Caco-2 (cell line): ENCODE data around the gene TMEM132A. TPM values are rescaled to one million over a fixed set of nuclear protein-coding genes. Genes with fewer than 3 reads are reported as not detected.

Experiments
- BruUV-seq: library from RNA; stranded (reverse); fragments of 400-500 nt; replicated peaks from 2 replicates; lab custom pipeline; 2021; lab: Mats Ljungman, UMichigan
- CTCF ChIA-PET: fragments of 300-600 bp; sonication (Branson Sonifier 250); formaldehyde crosslinking; loops from one replicate; lab custom pipeline; 2022; ENCODE audit warnings: antibody characterized with exemption; lab: Charles Lee
- POLR2A ChIA-PET: fragments of 300-600 bp; sonication (Branson Sonifier 250); formaldehyde crosslinking; loops from one replicate; lab custom pipeline; 2022; ENCODE audit warnings: antibody characterized with exemption; lab: Charles Lee
- DNase-seq, 2 experiments: peaks; one replicate each; pipeline versions ENCODE4 v3.0.0 to v3.0.0-alpha.2; 2020 to 2022
- H3K27me3 ChIP-seq: replicated peaks from 2 replicates; pipeline ENCODE4 v1.6.0; 2011; ENCODE audit warnings: low read length; ENCODE audit not compliant: control insufficient read depth, insufficient read depth
- H3K36me3 ChIP-seq: 2 replicates; pipeline ENCODE4 v1.5.1; 2011; ENCODE audit warnings: low read length; ENCODE audit not compliant: control insufficient read depth, insufficient read depth
- H3K4me1 ChIP-seq: fragments of 250-450 bp; sonication (Bioruptor Pico); 2 replicates; pipeline ENCODE4 v1.5.1; 2020; ENCODE audit warnings: mild to moderate bottlenecking
- H3K4me3 ChIP-seq: 2 replicates; pipeline ENCODE4 v1.5.1; 2011; ENCODE audit warnings: low read depth, mild to moderate bottlenecking, control low read depth, low read length
- H3K9me3 ChIP-seq: fragments of 250-450 bp; sonication (Bioruptor Pico); 2 replicates; pipeline ENCODE4 v1.5.1; 2020; ENCODE audit warnings: mild to moderate bottlenecking, moderate library complexity
- H3K27ac Mint-ChIP-seq: one replicate; pipeline ENCODE4 v1.8.0; 2022; ENCODE audit warnings: mixed read lengths; ENCODE audit not compliant: unreplicated experiment
- H3K27me3 Mint-ChIP-seq: one replicate; pipeline ENCODE4 v1.8.0; 2022; ENCODE audit warnings: mixed read lengths; ENCODE audit not compliant: insufficient read depth, unreplicated experiment
- H3K36me3 Mint-ChIP-seq: one replicate; pipeline ENCODE4 v1.8.0; 2022; ENCODE audit warnings: mild to moderate bottlenecking, mixed read lengths; ENCODE audit not compliant: insufficient read depth, unreplicated experiment
- H3K4me1 Mint-ChIP-seq: one replicate; pipeline ENCODE4 v1.8.0; 2022; ENCODE audit warnings: low read depth, mixed read lengths; ENCODE audit not compliant: unreplicated experiment
- H3K4me3 Mint-ChIP-seq: one replicate; pipeline ENCODE4 v1.8.0; 2022; ENCODE audit warnings: mild to moderate bottlenecking, moderate library complexity, mixed read lengths; ENCODE audit not compliant: unreplicated experiment
- H3K9me3 Mint-ChIP-seq: one replicate; pipeline ENCODE4 v1.8.0; 2022; ENCODE audit warnings: mixed read lengths; ENCODE audit not compliant: unreplicated experiment
- CTCF ChIP-seq, 2 experiments: fragments of 200-600 bp in 1 of 2; IDR thresholded peaks; 1 replicate in 1 of 2; 2 replicates in 1 of 2; pipeline versions ENCODE4 v1.5.1 to v1.8.0; 2011 to 2022; ENCODE audit warnings: antibody characterized with exemption in 1 of 2, control low read depth in 1 of 2, inconsistent platforms in 1 of 2, low read depth in 1 of 2, low read length in 1 of 2, mild to moderate bottlenecking in 1 of 2, moderate library complexity in 1 of 2; ENCODE audit not compliant: insufficient read depth in 1 of 2, severe bottlenecking in 1 of 2, unreplicated experiment in 1 of 2
- intact Hi-C: fragments of 100-400 bp; cut with micrococcal nuclease; formaldehyde crosslinking; loops from one replicate; pipeline ENCODE4 v1.10.0; 2022; ENCODE audit not compliant: unreplicated experiment
- total RNA-seq: library from RNA; stranded (reverse); gene quantifications from 2 replicates; pipeline ENCODE4 v1.2.3, GENCODE V29; 2022

TMEM132A gene
- total RNA-seq, 1 experiment from 2014 or later = 97.3 TPM

- ChIA-PET CTCF (no interaction called here), POLR2A (no interaction called here)
- intact Hi-C loops = no loop called here
- BruUV-seq = no TSS peak
- H3K4me3 ChIP-seq = no peak overlapping the region
- TF ChIP-seq CTCF (IDR thresholded peaks at IDR 0.05; ENCODE audit: insufficient read depth in 1 of 2, low read depth in 1 of 2, low read length in 1 of 2, severe bottlenecking in 1 of 2, unreplicated experiment in 1 of 2) = no peak
- H3K27me3 ChIP-seq = no peaks in the 10 kb centered on the region; the same call in 1 of the 2 replicates
- Mint-ChIP-seq H3K4me1 (no peaks in the 10 kb centered on the region), H3K4me3 (no peak overlapping the region), H3K9me3 (no peaks in the 10 kb centered on the region), H3K27ac (no peak overlapping the region), H3K27me3 (peaks cover 3% of the 10 kb centered on the region), H3K36me3 (no peaks in the 10 kb centered on the region)
- H3K9me3 ChIP-seq = no peaks in the 10 kb centered on the region
- H3K4me1 ChIP-seq = no peaks in the 10 kb centered on the region
- H3K36me3 ChIP-seq = no peaks in the 10 kb centered on the region
- DNase-seq = peak in 1 of 2 experiments; percentile 0
Measured at GRCh38 chr11:60974726-60975125, 50.5 kb downstream of the TMEM132A start.

GRCh38 chr11:60977224-60977623 is 53.0 kb downstream of the TMEM132A start:
- no peaks in the 10 kb centered on the region; the same call in none of the 2 replicates for H3K27me3 ChIP-seq
- BruUV-seq = no TSS peak
- CTCF ChIA-PET = no interaction called here
- H3K4me1 ChIP-seq = no peaks in the 10 kb centered on the region
- H3K36me3 Mint-ChIP-seq = no peaks in the 10 kb centered on the region
- POLR2A ChIA-PET = no interaction called here
- H3K9me3 Mint-ChIP-seq = no peaks in the 10 kb centered on the region
- no peaks in the 10 kb centered on the region for H3K36me3 ChIP-seq
- DNase-seq = peak in 1 of 2 experiments; percentile 19
- no peak overlapping the region for H3K4me3 Mint-ChIP-seq
- no peaks in the 10 kb centered on the region for H3K9me3 ChIP-seq
- no peak overlapping the region for H3K4me3 ChIP-seq
- intact Hi-C loops = no loop called here
- peaks cover 3% of the 10 kb centered on the region for H3K27me3 Mint-ChIP-seq
- H3K27ac Mint-ChIP-seq = no peak overlapping the region
- TF ChIP-seq CTCF (IDR thresholded peaks at IDR 0.05; ENCODE audit: insufficient read depth in 1 of 2, low read depth in 1 of 2, low read length in 1 of 2, severe bottlenecking in 1 of 2, unreplicated experiment in 1 of 2) = no peak
- no peaks in the 10 kb centered on the region for H3K4me1 Mint-ChIP-seq

GRCh38 chr11:60977836-60978235 is 53.6 kb downstream of the TMEM132A start:
- CTCF ChIA-PET = no interaction called here
- Mint-ChIP-seq H3K36me3 (no peaks in the 10 kb centered on the region), H3K4me3 (no peak overlapping the region)

More at GRCh38 chr11:60977836-60978235, 53.6 kb downstream of the TMEM132A start:
- no peaks in the 10 kb centered on the region for H3K9me3 Mint-ChIP-seq
- BruUV-seq = no TSS peak
- H3K36me3 ChIP-seq = no peaks in the 10 kb centered on the region
- no peaks in the 10 kb centered on the region for H3K4me1 Mint-ChIP-seq
- TF ChIP-seq CTCF (IDR thresholded peaks at IDR 0.05; ENCODE audit: insufficient read depth in 1 of 2, low read depth in 1 of 2, low read length in 1 of 2, severe bottlenecking in 1 of 2, unreplicated experiment in 1 of 2) = no peak
- no peaks in the 10 kb centered on the region for H3K9me3 ChIP-seq
- POLR2A ChIA-PET = no interaction called here
- intact Hi-C loops = no loop called here
- H3K27me3 ChIP-seq = no peaks in the 10 kb centered on the region; the same call in none of the 2 replicates
- no peak overlapping the region for H3K4me3 ChIP-seq
- H3K27ac Mint-ChIP-seq = no peak overlapping the region
- no peak for DNase-seq
- H3K27me3 Mint-ChIP-seq = peaks cover 3% of the 10 kb centered on the region
- H3K4me1 ChIP-seq = no peaks in the 10 kb centered on the region
